ENCODE data around the gene PIEZO1. TPM values are rescaled to one million over a fixed set of nuclear protein-coding genes. Genes with fewer than 3 reads are reported as not detected.

PIEZO1 gene
- total RNA-seq, 4 donors from 2014 or later: 105 to 248 (median 172) TPM

DNA sequence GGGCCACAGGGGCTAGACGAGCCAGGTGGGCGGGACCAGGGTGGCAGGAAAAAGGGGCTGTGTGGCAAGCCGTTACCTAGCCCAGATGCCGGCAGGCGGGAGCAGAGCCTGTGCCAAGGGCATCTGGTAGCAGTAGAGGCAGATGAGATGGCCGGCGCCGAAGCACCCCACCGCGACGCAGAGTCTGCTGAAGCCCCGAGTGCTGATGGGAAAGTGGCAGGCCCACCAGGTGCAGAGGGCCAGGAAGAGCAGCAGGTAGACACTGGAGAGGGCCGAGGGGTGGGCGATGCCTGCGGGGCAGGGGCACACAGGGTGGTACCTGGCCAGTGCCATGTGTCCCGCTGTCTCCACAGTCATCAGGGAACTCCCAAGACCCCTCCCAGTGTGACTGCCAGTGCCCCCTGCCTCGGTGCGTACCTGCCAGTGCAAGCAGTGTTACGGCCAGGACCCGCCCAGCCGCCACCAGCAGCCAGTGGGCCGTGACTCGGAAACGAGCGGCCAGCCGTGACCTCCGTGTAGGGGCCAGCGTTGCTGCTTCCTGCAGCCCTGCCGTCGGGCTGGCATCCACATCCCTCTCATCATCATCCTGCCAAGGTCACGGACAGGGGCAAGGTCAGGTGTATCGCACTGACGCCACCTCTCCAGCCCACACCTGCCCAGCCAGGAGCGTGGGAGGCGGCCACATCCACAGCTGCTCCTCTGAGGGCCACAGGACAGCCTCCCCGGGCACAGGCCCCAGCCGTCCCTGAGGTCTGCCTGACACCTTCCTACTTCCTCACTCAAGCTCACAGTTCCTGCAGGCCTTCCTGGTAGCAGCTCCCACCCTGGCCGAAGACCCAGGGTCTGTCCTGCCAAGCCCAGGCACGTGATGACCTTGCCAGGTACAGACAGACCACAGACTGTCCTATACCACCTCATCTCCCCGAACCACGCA lies 46.6 kb downstream of the PIEZO1 start:
- Histone ChIP-seq H3K4me3 (no peak overlapping the region), H3K4me1 (peaks cover 0 to 19% (median 0%) of the 10 kb centered on the region in 3 donors), H3K27ac (peak overlapping the region in 2 of 4 donors; percentile 47 to 55), H3K36me3 (peaks cover 0 to 94% of the 10 kb centered on the region in 2 donors), H3K9me3 (no peaks in the 10 kb centered on the region), H3K27me3 (no peaks in the 10 kb centered on the region)
- no peak for ATAC-seq
- TF ChIP-seq POLR2A (IDR thresholded peaks at IDR 0.05) (no peak), POLR2AphosphoS5 (IDR thresholded peaks at IDR 0.05) (no peak), EP300 (IDR thresholded peaks at IDR 0.05) (no peak)
- TF ChIP-seq, protein P1, sequence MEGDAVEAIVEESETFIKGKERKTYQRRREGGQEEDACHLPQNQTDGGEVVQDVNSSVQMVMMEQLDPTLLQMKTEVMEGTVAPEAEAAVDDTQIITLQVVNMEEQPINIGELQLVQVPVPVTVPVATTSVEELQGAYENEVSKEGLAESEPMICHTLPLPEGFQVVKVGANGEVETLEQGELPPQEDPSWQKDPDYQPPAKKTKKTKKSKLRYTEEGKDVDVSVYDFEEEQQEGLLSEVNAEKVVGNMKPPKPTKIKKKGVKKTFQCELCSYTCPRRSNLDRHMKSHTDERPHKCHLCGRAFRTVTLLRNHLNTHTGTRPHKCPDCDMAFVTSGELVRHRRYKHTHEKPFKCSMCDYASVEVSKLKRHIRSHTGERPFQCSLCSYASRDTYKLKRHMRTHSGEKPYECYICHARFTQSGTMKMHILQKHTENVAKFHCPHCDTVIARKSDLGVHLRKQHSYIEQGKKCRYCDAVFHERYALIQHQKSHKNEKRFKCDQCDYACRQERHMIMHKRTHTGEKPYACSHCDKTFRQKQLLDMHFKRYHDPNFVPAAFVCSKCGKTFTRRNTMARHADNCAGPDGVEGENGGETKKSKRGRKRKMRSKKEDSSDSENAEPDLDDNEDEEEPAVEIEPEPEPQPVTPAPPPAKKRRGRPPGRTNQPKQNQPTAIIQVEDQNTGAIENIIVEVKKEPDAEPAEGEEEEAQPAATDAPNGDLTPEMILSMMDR (IDR thresholded peaks at IDR 0.05): no peak
- 70% methylated on average over 2 of the region's 41 CpGs; no CpG with 5 or more reads in 1 of the 2 donors for WGBS, 2 donors (ENCODE audit: low coverage in 1 of 2)

- Histone ChIP-seq H3K4me3 (no peak overlapping the region), H3K9me3 (no peaks in the 10 kb centered on the region), H3K36me3 (peaks cover 0 to 96% of the 10 kb centered on the region in 2 donors), H3K27me3 (no peaks in the 10 kb centered on the region), H3K4me1 (peaks cover 0 to 15% (median 0%) of the 10 kb centered on the region in 3 donors), H3K27ac (peak overlapping the region in 2 of 4 donors; percentile 47 to 55)
- 100% methylated on average over 2 of the region's 54 CpGs; no CpG with 5 or more reads in 1 of the 2 donors for WGBS, 2 donors (ENCODE audit: low coverage in 1 of 2)
- peak; percentile 75 for ATAC-seq
- TF ChIP-seq, protein P1 (IDR thresholded peaks at IDR 0.05): peak in 3 of 4 experiments; percentile 99 to 100 (median 100)
- TF ChIP-seq POLR2AphosphoS5 (IDR thresholded peaks at IDR 0.05) (peak; percentile 47), EP300 (IDR thresholded peaks at IDR 0.05) (no peak)
Measured at GRCh38 chr16:88737298-88738150, 47.5 kb downstream of the PIEZO1 start.

- Histone ChIP-seq H3K9me3 (no peaks in the 10 kb centered on the region), H3K4me3 (no peak overlapping the region), H3K36me3 (peaks cover 0 to 98% of the 10 kb centered on the region in 2 donors), H3K4me1 (peaks cover 0 to 15% (median 0%) of the 10 kb centered on the region in 3 donors), H3K27me3 (no peaks in the 10 kb centered on the region), H3K27ac (no peak overlapping the region)
- 90% methylated on average over 2 of the region's 21 CpGs; no CpG with 5 or more reads in 1 of the 2 donors for WGBS, 2 donors (ENCODE audit: low coverage in 1 of 2)
- TF ChIP-seq EP300 (IDR thresholded peaks at IDR 0.05) (no peak), POLR2A (IDR thresholded peaks at IDR 0.05) (no peak), POLR2AphosphoS5 (IDR thresholded peaks at IDR 0.05) (no peak)
- TF ChIP-seq, protein P1 (IDR thresholded peaks at IDR 0.05): no peak
- ATAC-seq: no peak
Measured at GRCh38 chr16:88736496-88736895, 48.5 kb downstream of the PIEZO1 start.

- no peak overlapping the region for H3K27ac ChIP-seq
- H3K27me3 ChIP-seq: no peaks in the 10 kb centered on the region
- no peak for TF ChIP-seq POLR2AphosphoS5 (IDR thresholded peaks at IDR 0.05)
- no peak for TF ChIP-seq EP300 (IDR thresholded peaks at IDR 0.05)
- no peak for TF ChIP-seq POLR2A (IDR thresholded peaks at IDR 0.05)
- TF ChIP-seq, protein P1 (IDR thresholded peaks at IDR 0.05): no peak
- no peak for ATAC-seq
- H3K9me3 ChIP-seq: no peaks in the 10 kb centered on the region
- peaks cover 0 to 98% of the 10 kb centered on the region in 2 donors for H3K36me3 ChIP-seq
- H3K4me1 ChIP-seq: peaks cover 0 to 15% (median 0%) of the 10 kb centered on the region in 3 donors
- H3K4me3 ChIP-seq: no peak overlapping the region
- WGBS, 2 donors (ENCODE audit: low coverage in 1 of 2): no CpG with 5 or more reads among the region's 21 CpGs
Measured at GRCh38 chr16:88736088-88736487, 48.9 kb downstream of the PIEZO1 start.
